ENCODE measurements around the gene ODAD4.
A peak's percentile ranks its signal among the peaks of the same experiment; 100 is the strongest.

- TF ChIP-seq EZH2 (IDR thresholded peaks at IDR 0.05) (no peak), POLR2AphosphoS5 (IDR thresholded peaks at IDR 0.05; ENCODE audit: borderline replicate concordance, low read depth, low read length) (peak; percentile 99)
Measured at GRCh38 chr17:41930009-41930832, at the start of gene ODAD4.

All from SK-N-MC (cell line).